ENCODE measurements around the gene TMX2.

Gene TMX2, protein sequence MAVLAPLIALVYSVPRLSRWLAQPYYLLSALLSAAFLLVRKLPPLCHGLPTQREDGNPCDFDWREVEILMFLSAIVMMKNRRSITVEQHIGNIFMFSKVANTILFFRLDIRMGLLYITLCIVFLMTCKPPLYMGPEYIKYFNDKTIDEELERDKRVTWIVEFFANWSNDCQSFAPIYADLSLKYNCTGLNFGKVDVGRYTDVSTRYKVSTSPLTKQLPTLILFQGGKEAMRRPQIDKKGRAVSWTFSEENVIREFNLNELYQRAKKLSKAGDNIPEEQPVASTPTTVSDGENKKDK

DNA sequence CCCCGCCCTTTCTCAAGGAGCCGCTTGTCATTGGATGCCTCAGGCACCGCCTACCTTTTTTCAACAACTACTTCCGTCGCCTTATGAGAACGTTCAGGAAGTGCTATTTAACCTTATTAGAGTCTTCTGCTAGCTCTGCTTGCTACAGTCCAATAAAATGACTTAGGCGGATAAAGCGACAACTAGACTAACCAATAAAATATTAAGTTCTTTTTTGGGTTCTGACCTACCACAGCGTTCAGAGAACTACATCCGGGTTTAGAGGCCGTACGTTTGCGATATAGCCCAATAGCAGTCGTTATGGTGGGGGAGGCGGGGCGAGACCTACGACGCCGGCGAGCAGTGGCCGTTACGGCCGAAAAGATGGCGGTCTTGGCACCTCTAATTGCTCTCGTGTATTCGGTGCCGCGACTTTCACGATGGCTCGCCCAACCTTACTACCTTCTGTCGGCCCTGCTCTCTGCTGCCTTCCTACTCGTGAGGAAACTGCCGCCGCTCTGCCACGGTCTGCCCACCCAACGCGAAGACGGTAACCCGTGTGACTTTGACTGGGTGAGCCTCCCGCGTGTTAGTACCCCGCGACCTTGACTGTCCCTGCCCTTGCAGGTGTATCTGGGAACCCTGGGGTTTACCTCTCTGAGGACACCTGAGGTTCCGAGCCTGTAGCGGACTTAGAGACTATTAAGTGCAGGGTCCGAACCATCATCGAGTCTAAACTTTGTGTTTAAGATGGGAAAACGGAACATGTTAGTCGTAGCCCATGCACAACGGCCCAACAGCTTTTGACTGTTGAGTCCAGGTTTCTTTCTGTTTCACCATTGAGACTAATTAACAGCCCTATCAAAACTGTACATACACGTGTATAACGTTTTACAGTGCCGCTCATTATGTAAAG lies at the start of gene TMX2:
Gene TMX2 (plus strand): TSS at position 338 of the 895 bp plus-strand sequence. CDS start 26 bp downstream, at position 364.
- TF ChIP-seq CTCF (IDR thresholded peaks at IDR 0.05; ENCODE audit: control insufficient read depth, extremely low read depth, insufficient read depth): no peak
- peak; percentile 100 for DNase-seq (ENCODE audit: low read depth)
- peak within 1 kb of the TSS; percentile 79 for H3K4me3 ChIP-seq (ENCODE audit: low read depth, low read length)

DNA sequence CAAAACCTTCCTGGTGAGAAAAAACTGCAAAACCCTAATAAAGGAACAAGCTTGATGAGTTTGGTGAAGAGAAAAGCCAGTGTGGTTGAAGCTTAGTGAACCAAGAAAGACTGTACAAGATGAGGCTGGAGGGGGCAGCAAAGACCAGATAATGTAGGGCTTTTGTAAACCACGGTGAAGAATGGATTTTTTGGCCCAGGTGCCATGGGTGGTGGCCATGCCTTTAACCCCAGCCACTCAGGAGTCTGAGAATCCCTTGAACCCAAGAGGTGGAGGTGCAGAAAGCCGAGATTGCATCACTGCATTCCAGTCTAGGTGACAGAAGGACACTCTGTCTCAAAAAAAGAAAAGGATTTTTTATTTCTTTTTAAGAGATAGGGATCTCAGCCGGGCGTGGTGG lies 49.5 kb upstream of the TMX2 start:
- DNase-seq (ENCODE audit: low read depth): no peak
- no peak overlapping the region for H3K4me3 ChIP-seq (ENCODE audit: low read depth, low read length)
- TF ChIP-seq CTCF (IDR thresholded peaks at IDR 0.05; ENCODE audit: control insufficient read depth, extremely low read depth, insufficient read depth): no peak

GRCh38 chr11:57663975-57664374 lies 48.4 kb upstream of the TMX2 start:
- TF ChIP-seq CTCF (IDR thresholded peaks at IDR 0.05; ENCODE audit: control insufficient read depth, extremely low read depth, insufficient read depth): no peak
- DNase-seq (ENCODE audit: low read depth): no peak
- H3K4me3 ChIP-seq (ENCODE audit: low read depth, low read length): no peak overlapping the region

DNA sequence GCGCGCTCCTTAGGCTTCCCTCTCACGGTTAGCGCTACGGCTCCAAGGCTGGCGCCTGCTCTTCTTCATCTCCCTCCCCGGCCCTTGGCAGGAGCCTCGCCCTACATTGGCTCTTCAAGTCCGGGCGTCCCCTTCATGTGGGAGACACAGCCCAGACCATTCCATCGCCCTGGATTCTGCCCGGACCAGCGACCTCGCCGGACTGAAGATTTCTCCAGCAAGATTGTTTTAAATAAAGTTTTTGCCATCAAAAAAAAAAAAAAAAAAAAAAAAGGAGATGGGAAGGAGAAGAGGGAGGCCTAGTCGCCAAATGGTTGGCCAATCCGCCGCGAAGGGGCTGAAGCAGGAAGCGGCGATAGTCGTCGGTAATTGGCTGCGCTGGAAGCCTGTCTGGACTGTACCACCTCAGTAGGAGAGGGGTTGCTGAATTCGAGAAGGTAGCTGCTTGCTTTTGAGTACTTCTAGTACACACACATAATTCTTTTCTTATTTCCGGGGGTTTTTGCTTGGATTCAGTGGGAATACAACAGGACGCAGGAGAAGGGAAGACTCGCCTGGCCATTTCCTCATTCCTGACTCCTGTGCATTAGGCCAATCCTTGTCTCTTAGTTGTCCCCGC lies 45.2 kb upstream of the TMX2 start:
- peak overlapping the region; percentile 86 for H3K4me3 ChIP-seq (ENCODE audit: low read depth, low read length)
- 0 out of 2 replicates have a peak, but pooled peaks have one; percentile 2 for TF ChIP-seq CTCF (IDR thresholded peaks at IDR 0.05; ENCODE audit: control insufficient read depth, extremely low read depth, insufficient read depth)
- peak; percentile 99 for DNase-seq (ENCODE audit: low read depth)

DNA sequence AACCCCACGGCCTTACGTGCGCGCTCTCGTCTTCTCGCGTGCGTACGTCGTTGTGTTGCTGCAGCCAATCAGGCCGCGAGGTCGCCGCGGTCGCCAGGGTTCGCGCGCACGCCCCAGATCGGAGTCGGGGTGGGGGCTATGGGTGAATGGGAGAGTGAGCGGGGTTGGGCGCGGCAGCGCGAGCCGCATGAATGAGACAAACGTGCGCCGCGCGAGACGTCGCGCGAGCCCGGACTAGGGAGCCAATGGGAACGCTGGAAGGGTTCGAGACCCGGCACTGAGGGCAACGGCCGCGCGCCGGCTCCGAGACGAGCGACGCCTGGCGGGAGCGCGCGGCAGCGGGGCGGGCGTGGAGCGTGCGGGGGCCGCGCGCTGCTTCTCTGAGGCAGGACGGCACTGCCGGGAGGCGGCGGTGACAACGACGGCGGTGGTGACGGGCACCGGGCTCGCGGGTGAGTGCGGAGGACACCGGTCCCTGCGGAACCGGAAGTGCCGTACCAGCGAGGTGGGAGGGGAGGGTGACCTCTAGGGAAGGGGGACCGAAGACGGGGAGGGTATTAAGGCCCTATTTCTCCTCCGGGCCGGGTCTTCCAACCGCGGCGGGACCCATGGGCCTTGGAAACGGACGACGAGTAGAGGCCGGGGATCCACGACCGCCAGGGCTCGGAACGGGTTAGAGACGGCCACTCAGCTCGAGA lies 44.5 kb upstream of the TMX2 start, which contains the start of gene ZDHHC5:
Gene ZDHHC5 (plus strand): TSS at position 379 of the 698 bp plus-strand sequence. CDS start 4,977 bp downstream, outside the sequence.
- peak; percentile 99 for DNase-seq (ENCODE audit: low read depth)
- TF ChIP-seq CTCF (IDR thresholded peaks at IDR 0.05; ENCODE audit: control insufficient read depth, extremely low read depth, insufficient read depth): peak; percentile 27
- H3K4me3 ChIP-seq (ENCODE audit: low read depth, low read length): peak within 1 kb of the TSS; percentile 86

DNA sequence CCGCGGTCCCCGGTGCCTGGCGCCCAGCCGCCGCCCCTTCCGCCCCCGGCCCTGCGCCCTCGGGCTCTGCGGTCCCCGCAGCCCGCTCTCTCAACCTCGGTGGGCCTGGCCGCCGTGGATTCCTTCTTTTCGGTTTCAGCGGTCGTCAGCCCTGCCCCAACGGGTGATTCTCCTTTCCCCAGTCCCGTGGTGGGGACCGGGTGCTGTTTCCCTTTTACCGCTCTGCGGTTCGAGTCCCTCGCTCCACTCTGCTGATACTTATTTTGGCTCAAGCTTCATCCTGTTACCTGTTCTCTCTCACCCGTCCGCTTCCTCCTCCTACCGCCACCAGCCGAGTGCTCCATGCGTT lies 44.0 kb upstream of the TMX2 start:
- no peak for DNase-seq (ENCODE audit: low read depth)
- no peak for TF ChIP-seq CTCF (IDR thresholded peaks at IDR 0.05; ENCODE audit: control insufficient read depth, extremely low read depth, insufficient read depth)
- peak overlapping the region; percentile 86 for H3K4me3 ChIP-seq (ENCODE audit: low read depth, low read length)

Measured in LNCaP clone FGC (cell line).